ENCODE results near the gene APOA1. TPM values are rescaled to one million over a fixed set of nuclear protein-coding genes. Genes with fewer than 3 reads are reported as not detected.
A peak's percentile ranks its signal among the peaks of the same experiment; 100 is the strongest.
"Not testable (repeated sequence)": the region's sequence is repeated elsewhere in the genome, so short reads cannot be mapped to it uniquely, and the experiment has no call there.

APOA1 gene
- total RNA-seq, 1 experiment from 2014 or later = 0.48 TPM

- not testable (repeated sequence) for DNase-seq (ENCODE audit: low read depth)
Observed at GRCh38 chr11:116834535-116835041, 2.8 kb downstream of the APOA1 start.

- no peak for DNase-seq (ENCODE audit: low read depth)
Observed at GRCh38 chr11:116833816-116834534, 3.4 kb downstream of the APOA1 start.

- no peak for DNase-seq (ENCODE audit: low read depth)
Observed at GRCh38 chr11:116833491-116833815, 4.0 kb downstream of the APOA1 start.

GRCh38 chr11:116832350-116833290, 4.8 kb downstream of the APOA1 start:
- DNase-seq (ENCODE audit: low read depth) = no peak

GRCh38 chr11:116831790-116832349, 5.6 kb downstream of the APOA1 start:
- no peak for DNase-seq (ENCODE audit: low read depth)

GRCh38 chr11:116830184-116830912, 7.1 kb downstream of the APOA1 start:
- no peak for DNase-seq (ENCODE audit: low read depth)

GRCh38 chr11:116829525-116830183, 7.8 kb downstream of the APOA1 start, which contains the start of gene APOC3:
Gene APOC3, plus strand, starts transcription at chr11:116829907. Its CDS starts 676 bp downstream, at chr11:116830583.
- peak; percentile 26 for DNase-seq (ENCODE audit: low read depth)

GRCh38 chr11:116828632-116829524, 8.5 kb downstream of the APOA1 start:
- no peak for DNase-seq (ENCODE audit: low read depth)

- DNase-seq (ENCODE audit: low read depth) = no peak
Observed at GRCh38 chr11:116827461-116827860, 10.0 kb downstream of the APOA1 start.

GRCh38 chr11:116826751-116827431, 10.5 kb downstream of the APOA1 start:
- DNase-seq (ENCODE audit: low read depth) = no peak

- no peak for DNase-seq (ENCODE audit: low read depth)
Observed at GRCh38 chr11:116825854-116826750, 11.3 kb downstream of the APOA1 start.

- no peak for DNase-seq (ENCODE audit: low read depth)
Observed at GRCh38 chr11:116825434-116825833, 12.0 kb downstream of the APOA1 start.

- no peak for DNase-seq (ENCODE audit: low read depth)
Observed at GRCh38 chr11:116823031-116823843, 14.2 kb downstream of the APOA1 start, which contains the start of gene APOA4. Gene APOA4, minus strand, starts transcription at chr11:116823304. Its CDS starts 113 bp downstream, at chr11:116823191.

- DNase-seq (ENCODE audit: low read depth) = no peak
Observed at GRCh38 chr11:116822575-116822974, 14.8 kb downstream of the APOA1 start.

- no peak for DNase-seq (ENCODE audit: low read depth)
Observed at GRCh38 chr11:116821050-116821918, 16.1 kb downstream of the APOA1 start.

- DNase-seq (ENCODE audit: low read depth) = no peak
Observed at GRCh38 chr11:116819049-116819448, 18.4 kb downstream of the APOA1 start.
